GM21786 (cell line): ENCODE results near the gene SPATA12.

ENCODE experiments used
- ATAC-seq: cut with Tn5 transposase; IDR thresholded peaks from one replicate; pipeline ENCODE4 v1.9.1; 2021; ENCODE audit not compliant: unreplicated experiment

The SPATA12 gene

GRCh38 chr3:57110798-57111197 is 50.3 kb downstream of the SPATA12 start:
- no peak for ATAC-seq

DNA sequence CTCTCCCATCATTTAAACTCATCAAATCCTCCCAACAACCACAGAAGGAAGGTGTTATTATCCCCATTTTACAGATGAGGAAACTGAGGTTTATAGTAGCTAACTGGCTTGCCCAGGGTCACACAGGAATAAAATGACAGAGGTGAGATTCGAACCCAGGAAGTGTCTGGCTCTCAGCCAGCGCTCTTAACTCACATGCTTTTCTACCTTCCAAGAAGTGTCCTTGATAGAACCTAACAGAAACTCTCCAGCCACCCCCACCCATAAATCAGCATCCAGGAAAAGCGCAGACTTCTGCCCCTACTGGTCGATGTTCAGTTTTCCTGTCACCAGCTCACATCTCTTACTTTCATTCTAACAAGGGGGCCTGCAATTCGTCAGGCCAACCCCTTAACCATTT is 51.7 kb downstream of the SPATA12 start:
- ATAC-seq: no peak

- ATAC-seq: no peak
These were observed 56.0 kb downstream of the SPATA12 start for GRCh38 chr3:57116501-57116900.

DNA sequence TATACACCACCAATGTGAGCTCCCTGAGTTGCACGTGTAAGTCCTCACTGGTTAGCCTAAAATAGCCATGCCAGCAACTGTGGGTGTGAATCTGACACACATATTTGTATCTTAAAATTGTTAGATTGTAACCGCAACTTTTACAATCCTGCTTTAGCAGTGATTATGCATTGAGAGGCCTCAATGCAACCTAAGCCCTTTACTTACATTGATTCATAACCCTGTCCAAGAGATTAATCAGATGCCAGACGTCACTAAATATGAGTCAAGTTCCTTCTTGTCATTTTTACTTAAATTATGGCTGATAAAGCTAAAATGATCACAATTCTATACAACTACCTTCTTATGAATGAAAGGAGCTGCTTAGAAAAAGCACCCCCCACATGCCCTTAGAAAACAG is 57.8 kb downstream of the SPATA12 start:
- ATAC-seq: no peak

DNA sequence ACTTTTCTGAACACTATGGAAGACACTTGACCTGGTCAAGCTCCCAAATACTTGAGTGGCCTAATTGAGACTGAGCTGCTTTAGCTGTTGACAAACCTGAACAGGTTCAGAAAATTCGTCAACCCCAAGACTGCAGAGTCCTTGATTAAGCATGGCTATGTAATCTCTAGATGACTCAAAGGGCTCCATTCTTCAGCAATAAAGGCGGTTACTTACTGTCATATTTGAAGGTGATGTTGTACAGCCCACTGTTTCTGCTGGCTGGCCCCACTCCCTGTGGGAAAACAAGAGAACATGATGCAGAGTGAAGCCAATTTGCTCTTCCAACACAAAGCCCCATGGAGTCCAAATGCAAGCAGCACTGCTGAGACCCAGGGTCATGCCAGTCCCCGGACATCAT is 59.6 kb downstream of the SPATA12 start:
- no peak for ATAC-seq

DNA sequence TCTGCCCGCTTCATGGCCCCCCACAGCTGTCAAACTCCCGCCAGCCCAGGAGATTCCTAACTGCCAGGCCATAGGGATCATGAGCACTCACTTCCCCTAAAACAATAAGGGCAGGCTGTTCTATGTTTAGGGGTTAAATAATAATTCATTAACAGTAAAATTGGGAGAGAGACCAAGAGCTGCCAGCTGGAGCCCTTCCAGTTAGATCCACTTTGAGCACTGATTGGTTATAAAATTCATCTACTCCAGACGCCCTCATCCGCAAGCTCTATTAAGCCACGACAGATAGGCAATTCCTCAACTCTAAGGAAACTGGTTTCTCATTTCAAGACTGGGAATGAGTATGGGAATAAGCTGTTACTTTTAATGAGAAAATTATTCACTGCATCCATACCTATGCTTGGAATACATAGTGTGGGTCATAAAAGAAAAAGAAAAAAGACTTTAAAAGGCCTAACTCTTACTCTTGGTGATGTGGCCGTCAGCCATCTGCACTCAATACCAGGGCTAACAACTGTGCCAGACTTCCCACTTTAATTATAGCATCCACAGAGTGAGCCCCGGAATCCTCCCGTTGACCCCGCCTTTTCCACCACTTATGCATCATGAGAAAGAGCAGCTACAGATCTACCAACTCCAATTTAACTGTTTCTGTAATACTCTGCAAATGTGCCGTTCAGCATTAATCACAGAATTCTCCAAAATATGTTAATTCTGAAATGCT is 60.1 kb downstream of the SPATA12 start:
- no peak for ATAC-seq
